Neural progenitor cell (in vitro differentiated cells): ENCODE measurements around the gene LYRM2. TPM values are rescaled to one million over a fixed set of nuclear protein-coding genes. Genes with fewer than 3 reads are reported as not detected.

Experiments used
- DNase-seq: peaks from one replicate; pipeline ENCODE4 v3.0.0-alpha.2; 2016; ENCODE audit warnings: low spot score
- H2AFZ ChIP-seq: fragments of 200-600 bp; sonication (generic); replicated peaks from 2 replicates; pipeline ENCODE4 v1.6.1; 2016; ENCODE audit warnings: antibody characterized with exemption
- H3F3A ChIP-seq: fragments of 200-600 bp; sonication (generic); 2 replicates; pipeline ENCODE4 v1.6.1; 2016; ENCODE audit warnings: antibody characterized with exemption, low read depth
- H3K27ac ChIP-seq: fragments of 200-600 bp; sonication (generic); 2 replicates; pipeline ENCODE4 v1.5.1; 2016; ENCODE audit warnings: mild to moderate bottlenecking
- H3K27me3 ChIP-seq: fragments of 200-600 bp; sonication (generic); 2 replicates; pipeline ENCODE4 v1.6.1; 2016; ENCODE audit warnings: mild to moderate bottlenecking, moderate library complexity
- H3K36me3 ChIP-seq: fragments of 200-600 bp; sonication (generic); 2 replicates; pipeline ENCODE4 v1.5.1; 2016
- H3K4me1 ChIP-seq: fragments of 200-600 bp; sonication (generic); 2 replicates; pipeline ENCODE4 v1.6.1; 2016; ENCODE audit warnings: mixed run types
- H3K4me2 ChIP-seq: fragments of 200-600 bp; sonication (generic); 2 replicates; pipeline ENCODE4 v1.6.1; 2016
- H3K4me3 ChIP-seq: fragments of 200-600 bp; sonication (generic); 2 replicates; pipeline ENCODE4 v1.5.1; 2016
- H3K79me2 ChIP-seq: fragments of 200-600 bp; sonication (generic); 2 replicates; pipeline ENCODE4 v1.6.1; 2016; ENCODE audit warnings: low read depth
- H3K9ac ChIP-seq: fragments of 200-600 bp; sonication (generic); 2 replicates; pipeline ENCODE4 v1.6.1; 2016
- H3K9me3 ChIP-seq: fragments of 200-600 bp; sonication (generic); 2 replicates; pipeline ENCODE4 v1.5.1; 2016; ENCODE audit warnings: low read depth
- H4K20me1 ChIP-seq: fragments of 200-600 bp; sonication (generic); 2 replicates; pipeline ENCODE4 v1.6.1; 2016; ENCODE audit warnings: low read depth
- H3K27ac Mint-ChIP-seq: 3 replicates; pipeline ENCODE4 v1.8.0; 2021; ENCODE audit warnings: mixed read lengths
- H3K27me3 Mint-ChIP-seq: 2 replicates; pipeline ENCODE4 v1.8.0; 2022; ENCODE audit warnings: low read depth, mild to moderate bottlenecking, inconsistent platforms, moderate library complexity, mixed read lengths; ENCODE audit not compliant: insufficient read depth
- H3K36me3 Mint-ChIP-seq: 3 replicates; pipeline ENCODE4 v1.8.0; 2021; ENCODE audit warnings: mixed read lengths
- H3K4me1 Mint-ChIP-seq: 3 replicates; pipeline ENCODE4 v1.8.0; 2021; ENCODE audit warnings: mixed read lengths
- H3K4me3 Mint-ChIP-seq: 3 replicates; pipeline ENCODE4 v1.8.0; 2021; ENCODE audit warnings: mild to moderate bottlenecking, moderate library complexity, mixed read lengths
- H3K9me3 Mint-ChIP-seq: 3 replicates; pipeline ENCODE4 v1.8.0; 2020; ENCODE audit warnings: mixed read lengths
- CTCF ChIP-seq: fragments of 200-600 bp; sonication (generic); IDR thresholded peaks from 2 replicates; pipeline ENCODE4 v1.5.1; 2017; ENCODE audit warnings: antibody characterized with exemption, mild to moderate bottlenecking
- EZH2 ChIP-seq: fragments of 200-600 bp; sonication (generic); IDR thresholded peaks from 2 replicates; pipeline ENCODE4 v1.6.1; 2017; ENCODE audit warnings: antibody characterized with exemption, mild to moderate bottlenecking, moderate library complexity
- EZH2phosphoT487 ChIP-seq: fragments of 200-600 bp; sonication (generic); IDR thresholded peaks from 2 replicates; pipeline ENCODE4 v1.6.1; 2017; ENCODE audit warnings: antibody characterized with exemption
- total RNA-seq: library from RNA; depleted of rRNA; stranded (reverse); fragments of >200 nt; gene quantifications from 2 replicates; pipeline ENCODE4 v1.2.3, GENCODE V29; 2015; ENCODE audit warnings: low replicate concordance

The LYRM2 gene
- total RNA-seq, 1 donor from 2014 or later, result 37.1 TPM

- H3K9me3 ChIP-seq, result no peaks in the 10 kb centered on the region
- peak; percentile 94 for DNase-seq
- TF ChIP-seq EZH2, result no peak
- TF ChIP-seq EZH2phosphoT487, result no peak
- TF ChIP-seq CTCF, result no peak
- peak overlapping the region; percentile 69 for H3K4me2 ChIP-seq
- no peaks in the 10 kb centered on the region for H3K36me3 ChIP-seq
- no peaks in the 10 kb centered on the region for H4K20me1 ChIP-seq
- Mint-ChIP-seq H3K27me3 (peaks cover 11% of the 10 kb centered on the region), H3K9me3 (peaks cover 2% of the 10 kb centered on the region), H3K36me3 (peaks cover 13% of the 10 kb centered on the region), H3K4me1 (peaks cover 67% of the 10 kb centered on the region), H3K27ac (peak overlapping the region; percentile 100), H3K4me3 (peak overlapping the region; percentile 78)
- no peak overlapping the region for H3K4me3 ChIP-seq
- H3F3A ChIP-seq, result peaks cover 30% of the 10 kb centered on the region
- no peaks in the 10 kb centered on the region for H3K27me3 ChIP-seq
- H3K9ac ChIP-seq, result no peak overlapping the region
- H3K79me2 ChIP-seq, result no peaks in the 10 kb centered on the region
- H2AFZ ChIP-seq, result no peak overlapping the region
- peaks cover 64% of the 10 kb centered on the region for H3K4me1 ChIP-seq
- H3K27ac ChIP-seq, result peak overlapping the region; percentile 94
Measured at GRCh38 chr6:89566930-89567629, 71.5 kb downstream of the LYRM2 start.

GRCh38 chr6:89566008-89566800, 72.3 kb downstream of the LYRM2 start:
- no peaks in the 10 kb centered on the region for H3K9me3 ChIP-seq
- H3K36me3 ChIP-seq, result no peaks in the 10 kb centered on the region
- H3K27ac ChIP-seq, result peak overlapping the region; percentile 94
- no peak overlapping the region for H3K4me3 ChIP-seq
- no peak for TF ChIP-seq EZH2phosphoT487
- TF ChIP-seq CTCF, result no peak
- no peak for TF ChIP-seq EZH2
- H3K4me1 ChIP-seq, result peaks cover 73% of the 10 kb centered on the region
- H3K9ac ChIP-seq, result no peak overlapping the region
- Mint-ChIP-seq H3K36me3 (peaks cover 5% of the 10 kb centered on the region), H3K27ac (peak overlapping the region; percentile 100), H3K4me1 (peaks cover 76% of the 10 kb centered on the region), H3K4me3 (peak overlapping the region; percentile 78), H3K27me3 (peaks cover 9% of the 10 kb centered on the region), H3K9me3 (peaks cover under 1% of the 10 kb centered on the region)
- H3K4me2 ChIP-seq, result peak overlapping the region; percentile 69
- no peaks in the 10 kb centered on the region for H3K27me3 ChIP-seq
- H4K20me1 ChIP-seq, result peaks cover 4% of the 10 kb centered on the region
- peak; percentile 31 for DNase-seq
- H3K79me2 ChIP-seq, result no peaks in the 10 kb centered on the region
- peaks cover 30% of the 10 kb centered on the region for H3F3A ChIP-seq
- H2AFZ ChIP-seq, result no peak overlapping the region

GRCh38 chr6:89564752-89565427, 73.7 kb downstream of the LYRM2 start:
- Histone ChIP-seq H3K4me2 (no peak overlapping the region), H3K9me3 (no peaks in the 10 kb centered on the region), H3K4me1 (peaks cover 74% of the 10 kb centered on the region), H3F3A (peaks cover 30% of the 10 kb centered on the region), H3K36me3 (no peaks in the 10 kb centered on the region), H3K4me3 (no peak overlapping the region), H3K9ac (no peak overlapping the region), H4K20me1 (peaks cover 4% of the 10 kb centered on the region), H3K79me2 (no peaks in the 10 kb centered on the region), H3K27me3 (no peaks in the 10 kb centered on the region), H2AFZ (no peak overlapping the region), H3K27ac (no peak overlapping the region)
- TF ChIP-seq EZH2 (no peak), EZH2phosphoT487 (no peak), CTCF (no peak)
- Mint-ChIP-seq H3K36me3 (peaks cover 1% of the 10 kb centered on the region), H3K27me3 (peaks cover 10% of the 10 kb centered on the region), H3K9me3 (no peaks in the 10 kb centered on the region), H3K27ac (peak overlapping the region; percentile 88), H3K4me3 (peak overlapping the region; percentile 34), H3K4me1 (peaks cover 80% of the 10 kb centered on the region)
- no peak for DNase-seq
